SU-DHL-6 (cell line): ENCODE data around the gene RTN4.

Experiments
- H2AFZ ChIP-seq: fragments of 200-600 bp; sonication (generic); 2 replicates; pipeline ENCODE4 v1.6.1; 2014; ENCODE audit warnings: low read depth, mild to moderate bottlenecking, moderate library complexity, mixed read lengths, antibody characterized with exemption, low read length; ENCODE audit not compliant: severe bottlenecking
- H3F3A ChIP-seq: fragments of 200-600 bp; shearing (Covaris generic); 2 replicates; pipeline ENCODE4 v1.6.0; 2016; ENCODE audit warnings: antibody characterized with exemption, mild to moderate bottlenecking; ENCODE audit not compliant: insufficient read depth
- H3K27ac ChIP-seq: fragments of 200-600 bp; sonication (generic); 2 replicates; pipeline ENCODE4 v1.5.1; 2016; ENCODE audit warnings: low read depth, mild to moderate bottlenecking, low read length, moderate library complexity, mixed read lengths
- H3K27me3 ChIP-seq: fragments of 200-600 bp; sonication (generic), shearing (Covaris generic); 2 replicates; pipeline ENCODE4 v1.6.0; 2014; ENCODE audit warnings: mild to moderate bottlenecking, low read length
- H3K36me3 ChIP-seq: fragments of 200-600 bp; sonication (generic); 2 replicates; pipeline ENCODE4 v1.6.1; 2014; ENCODE audit warnings: mild to moderate bottlenecking, low read length, mixed read lengths
- H3K4me2 ChIP-seq: fragments of 300-600, 200-600 bp; shearing (Covaris generic), sonication (generic); 2 replicates; pipeline ENCODE4 v1.6.0; 2014; ENCODE audit warnings: low read length, low read depth, mild to moderate bottlenecking; ENCODE audit not compliant: poor library complexity, severe bottlenecking
- H3K4me3 ChIP-seq: fragments of 200-600 bp; sonication (generic); 2 replicates; pipeline ENCODE4 v1.5.1; 2014; ENCODE audit warnings: antibody characterized with exemption, low read length, mild to moderate bottlenecking, mixed read lengths; ENCODE audit not compliant: insufficient read depth, poor library complexity, severe bottlenecking
- H3K79me2 ChIP-seq: fragments of 200-600 bp; sonication (generic); 2 replicates; pipeline ENCODE4 v1.6.1; 2014; ENCODE audit warnings: mild to moderate bottlenecking, low read length, moderate library complexity; ENCODE audit not compliant: insufficient read depth
- H3K9ac ChIP-seq: fragments of 200-600 bp; sonication (generic); 2 replicates; pipeline ENCODE4 v1.7.0; 2014; ENCODE audit warnings: mild to moderate bottlenecking, low read length
- H3K9me2 ChIP-seq: fragments of 200-600 bp; sonication (generic); replicated peaks from 2 replicates; pipeline ENCODE4 v1.6.1; 2014; ENCODE audit warnings: low read length; ENCODE audit not compliant: insufficient read depth
- H3K9me3 ChIP-seq: fragments of 200-600 bp; sonication (generic); 2 replicates; pipeline ENCODE4 v1.6.1; 2014; ENCODE audit warnings: low read length, mixed read lengths; ENCODE audit not compliant: insufficient read depth
- H4K20me1 ChIP-seq: fragments of 200-600 bp; sonication (generic); 2 replicates; pipeline ENCODE4 v1.6.1; 2014; ENCODE audit warnings: low read depth, mild to moderate bottlenecking, antibody characterized with exemption, low read length, moderate library complexity, mixed read lengths
- CTCF ChIP-seq: fragments of 200-600 bp; sonication (generic); IDR thresholded peaks from one replicate; pipeline ENCODE4 v1.5.1; 2017; ENCODE audit warnings: antibody characterized with exemption, mild to moderate bottlenecking, low read length, moderate library complexity; ENCODE audit not compliant: insufficient read depth, poor library complexity, severe bottlenecking
- EZH2phosphoT487 ChIP-seq: fragments of 200-600 bp; sonication (generic), shearing (Covaris generic); conservative IDR thresholded peaks from 2 replicates; pipeline ENCODE4 v1.6.1; 2018; ENCODE audit warnings: mild to moderate bottlenecking, antibody characterized with exemption, low read length, moderate library complexity, mixed read lengths

The RTN4 gene

DNA sequence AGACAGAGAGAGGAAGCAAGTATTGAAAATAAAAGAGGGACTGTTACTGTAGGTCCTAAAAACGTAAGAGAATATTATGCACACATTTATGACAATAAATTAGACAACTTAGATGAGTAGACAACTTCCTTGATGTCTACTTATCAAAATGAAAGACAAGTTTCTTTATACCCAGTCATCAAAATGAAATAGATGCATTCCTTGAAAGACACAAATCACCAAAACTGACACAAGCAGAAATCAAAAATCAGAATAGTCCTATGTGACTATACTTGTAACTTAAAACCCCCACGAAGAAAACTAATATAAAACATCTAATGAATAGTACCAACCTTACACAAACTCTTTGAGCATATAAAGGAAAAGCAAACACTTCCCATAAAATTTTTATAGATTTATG is 14.5 kb downstream of the RTN4 start:
- no peaks in the 10 kb centered on the region for H3F3A ChIP-seq

GRCh38 chr2:55033921-55034320 is 16.3 kb downstream of the RTN4 start:
- H3K27ac ChIP-seq: no peak overlapping the region
- no peaks in the 10 kb centered on the region for H3F3A ChIP-seq
- no peak for TF ChIP-seq CTCF
- TF ChIP-seq EZH2phosphoT487: no peak

More for the DNA sequence above, 14.5 kb downstream of the RTN4 start:
- H3K27ac ChIP-seq: no peak overlapping the region
- no peak overlapping the region for H3K4me2 ChIP-seq
- H3K27me3 ChIP-seq: no peaks in the 10 kb centered on the region
- no peak for TF ChIP-seq EZH2phosphoT487
- no peak for TF ChIP-seq CTCF
- H4K20me1 ChIP-seq: peaks cover 38% of the 10 kb centered on the region
- H3K9ac ChIP-seq: no peak overlapping the region
- no peaks in the 10 kb centered on the region for H3K9me2 ChIP-seq
- H3K4me3 ChIP-seq: no peak overlapping the region
- no peaks in the 10 kb centered on the region for H3K9me3 ChIP-seq
- peaks cover 16% of the 10 kb centered on the region for H3K36me3 ChIP-seq
- peaks cover 99% of the 10 kb centered on the region for H3K79me2 ChIP-seq
- no peak overlapping the region for H2AFZ ChIP-seq

GRCh38 chr2:55033076-55033742 is 17.0 kb downstream of the RTN4 start:
- Histone ChIP-seq H3K9me3 (no peaks in the 10 kb centered on the region), H2AFZ (no peak overlapping the region), H3K4me2 (no peak overlapping the region), H3K36me3 (peaks cover 4% of the 10 kb centered on the region; the same call in 1 of the 2 replicates), H3K9me2 (no peaks in the 10 kb centered on the region), H3K27me3 (no peaks in the 10 kb centered on the region), H4K20me1 (peaks cover 42% of the 10 kb centered on the region), H3K79me2 (peaks cover 99% of the 10 kb centered on the region), H3K27ac (no peak overlapping the region), H3F3A (no peaks in the 10 kb centered on the region), H3K9ac (no peak overlapping the region), H3K4me3 (no peak overlapping the region)
- no peak for TF ChIP-seq EZH2phosphoT487
- TF ChIP-seq CTCF: no peak

More at GRCh38 chr2:55033921-55034320, 16.3 kb downstream of the RTN4 start:
- peaks cover 11% of the 10 kb centered on the region for H3K36me3 ChIP-seq
- no peaks in the 10 kb centered on the region for H3K9me3 ChIP-seq
- H2AFZ ChIP-seq: no peak overlapping the region
- H3K4me2 ChIP-seq: no peak overlapping the region
- no peaks in the 10 kb centered on the region for H3K9me2 ChIP-seq
- peaks cover 99% of the 10 kb centered on the region for H3K79me2 ChIP-seq
- no peak overlapping the region for H3K9ac ChIP-seq
- H3K4me3 ChIP-seq: no peak overlapping the region
- H4K20me1 ChIP-seq: peaks cover 41% of the 10 kb centered on the region
- H3K27me3 ChIP-seq: no peaks in the 10 kb centered on the region
